ENCODE results near the gene HPSE2. TPM values are rescaled to one million over a fixed set of nuclear protein-coding genes. Genes with fewer than 3 reads are reported as not detected.

HPSE2 gene
- total and polyA plus RNA-seq, 2 experiments from 2014 or later, result 0.10 to 0.24 TPM

GRCh38 chr10:98623176-98623575 lies 612.5 kb downstream of the HPSE2 start:
- Histone ChIP-seq H3K27me3 (ENCODE audit: insufficient read depth) (no peaks in the 10 kb centered on the region), H3K27ac (ENCODE audit: low read depth) (no peak overlapping the region), H3K4me3 (no peak overlapping the region), H3K36me3 (ENCODE audit: insufficient read depth) (no peaks in the 10 kb centered on the region), H3K9me2 (ENCODE audit: insufficient read depth) (no peaks in the 10 kb centered on the region), H4K20me1 (replicated peaks; ENCODE audit: insufficient read depth) (no peaks in the 10 kb centered on the region), H3F3A (replicated peaks; ENCODE audit: low read depth) (no peaks in the 10 kb centered on the region), H3K4me1 (ENCODE audit: insufficient read depth) (peaks cover 22% of the 10 kb centered on the region), H3K4me2 (no peak overlapping the region), H3K79me2 (replicated peaks; ENCODE audit: insufficient read depth) (no peaks in the 10 kb centered on the region), H2AFZ (no peak overlapping the region)
- ATAC-seq (no peak), DNase-seq (ENCODE audit: low spot score) (no peak)
- Mint-ChIP-seq H3K4me1 (peaks cover 38% of the 10 kb centered on the region), H3K4me3 (no peak overlapping the region), H3K27ac (peak overlapping the region; percentile 30), H3K27me3 (ENCODE audit: insufficient read depth, low read depth, poor library complexity) (peaks cover 2% of the 10 kb centered on the region), H3K9me3 (no peaks in the 10 kb centered on the region), H3K36me3 (ENCODE audit: low read depth) (no peaks in the 10 kb centered on the region)
- TF ChIP-seq POLR2AphosphoS5 (IDR thresholded peaks at IDR 0.05; ENCODE audit: low read depth), result no peak
- TF ChIP-seq, protein P1, sequence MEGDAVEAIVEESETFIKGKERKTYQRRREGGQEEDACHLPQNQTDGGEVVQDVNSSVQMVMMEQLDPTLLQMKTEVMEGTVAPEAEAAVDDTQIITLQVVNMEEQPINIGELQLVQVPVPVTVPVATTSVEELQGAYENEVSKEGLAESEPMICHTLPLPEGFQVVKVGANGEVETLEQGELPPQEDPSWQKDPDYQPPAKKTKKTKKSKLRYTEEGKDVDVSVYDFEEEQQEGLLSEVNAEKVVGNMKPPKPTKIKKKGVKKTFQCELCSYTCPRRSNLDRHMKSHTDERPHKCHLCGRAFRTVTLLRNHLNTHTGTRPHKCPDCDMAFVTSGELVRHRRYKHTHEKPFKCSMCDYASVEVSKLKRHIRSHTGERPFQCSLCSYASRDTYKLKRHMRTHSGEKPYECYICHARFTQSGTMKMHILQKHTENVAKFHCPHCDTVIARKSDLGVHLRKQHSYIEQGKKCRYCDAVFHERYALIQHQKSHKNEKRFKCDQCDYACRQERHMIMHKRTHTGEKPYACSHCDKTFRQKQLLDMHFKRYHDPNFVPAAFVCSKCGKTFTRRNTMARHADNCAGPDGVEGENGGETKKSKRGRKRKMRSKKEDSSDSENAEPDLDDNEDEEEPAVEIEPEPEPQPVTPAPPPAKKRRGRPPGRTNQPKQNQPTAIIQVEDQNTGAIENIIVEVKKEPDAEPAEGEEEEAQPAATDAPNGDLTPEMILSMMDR (conservative IDR thresholded peaks at IDR 0.05; ENCODE audit: low read depth in 2 of 2), result no peak
- no peak for TF ChIP-seq ZNF114 (CRISPR knock-in tag; IDR thresholded peaks at IDR 0.05)
- TF ChIP-seq STAT1 (IDR thresholded peaks at IDR 0.05; ENCODE audit: unreplicated experiment), result no peak
- no peak for TF ChIP-seq NANOG (IDR thresholded peaks at IDR 0.05; ENCODE audit: borderline replicate concordance)
- no peak for TF ChIP-seq EZH2phosphoT487 (IDR thresholded peaks at IDR 0.05; ENCODE audit: unreplicated experiment)
- no peak for TF ChIP-seq ZNF462 (CRISPR knock-in tag; IDR thresholded peaks at IDR 0.05)
- TF ChIP-seq JUNB (IDR thresholded peaks at IDR 0.05; ENCODE audit: unreplicated experiment), result no peak

Measured in GM23338 (cell line).